ENCODE results near the gene RAB11FIP3. TPM values are rescaled to one million over a fixed set of nuclear protein-coding genes. Genes with fewer than 3 reads are reported as not detected.
A peak's percentile ranks its signal among the peaks of the same experiment; 100 is the strongest.

Gene RAB11FIP3
- total and polyA plus RNA-seq, 2 of the 13 experiments (the other 11 are each of a cell fraction or from before 2014, with no cell fraction given) = 34.3 to 57.6 TPM

DNA sequence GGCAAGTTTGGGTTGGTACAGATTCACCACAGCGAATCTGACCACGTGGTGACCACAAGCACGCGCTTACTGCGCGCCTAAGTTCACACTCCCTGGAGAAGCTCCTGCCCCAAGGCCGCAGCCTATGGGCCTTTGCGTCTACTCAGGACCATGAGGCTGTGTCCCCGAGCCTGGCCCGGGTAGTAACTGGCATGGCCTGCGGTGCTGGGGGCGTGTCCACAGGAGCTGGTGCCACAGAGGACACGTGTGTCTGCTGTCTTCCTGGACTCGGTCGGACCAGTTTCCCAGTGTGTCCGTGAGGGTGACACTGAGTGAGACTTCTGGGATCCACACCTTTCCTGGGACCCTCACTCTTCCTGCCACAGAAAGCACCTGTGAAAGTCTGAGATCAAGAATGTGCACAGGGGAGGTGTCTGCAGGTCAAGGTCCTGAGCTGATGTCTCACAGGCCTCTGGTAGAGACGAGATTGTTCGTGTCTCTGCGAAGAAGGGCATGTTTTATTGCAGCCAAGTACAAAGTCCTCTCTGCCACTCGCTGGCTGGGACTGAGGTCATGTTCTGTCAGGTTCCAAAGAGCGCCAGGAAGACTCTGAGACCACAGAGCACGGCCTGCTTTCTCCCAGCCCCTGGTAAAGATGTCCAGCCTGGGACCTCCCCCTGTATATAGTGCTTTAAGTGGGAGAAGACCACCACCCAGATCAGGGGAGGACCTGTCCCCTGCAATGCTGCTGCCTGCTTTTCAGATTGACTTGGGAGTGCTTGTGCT, 76.9 kb downstream of the RAB11FIP3 start (continued):
- TF ChIP-seq, protein P1, sequence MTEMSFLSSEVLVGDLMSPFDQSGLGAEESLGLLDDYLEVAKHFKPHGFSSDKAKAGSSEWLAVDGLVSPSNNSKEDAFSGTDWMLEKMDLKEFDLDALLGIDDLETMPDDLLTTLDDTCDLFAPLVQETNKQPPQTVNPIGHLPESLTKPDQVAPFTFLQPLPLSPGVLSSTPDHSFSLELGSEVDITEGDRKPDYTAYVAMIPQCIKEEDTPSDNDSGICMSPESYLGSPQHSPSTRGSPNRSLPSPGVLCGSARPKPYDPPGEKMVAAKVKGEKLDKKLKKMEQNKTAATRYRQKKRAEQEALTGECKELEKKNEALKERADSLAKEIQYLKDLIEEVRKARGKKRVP (CRISPR knock-in tag; IDR thresholded peaks at IDR 0.05) = no peak
- TF ChIP-seq ESRRA (CRISPR knock-in tag; IDR thresholded peaks at IDR 0.05; ENCODE audit: low read depth) (peak; percentile 97), PLSCR1 (CRISPR knock-in tag; IDR thresholded peaks at IDR 0.05; ENCODE audit: borderline replicate concordance) (no peak), ZBTB40 (IDR thresholded peaks at IDR 0.05) (no peak), ZBTB40 (CRISPR knock-in tag; IDR thresholded peaks at IDR 0.05) (peak; percentile 72), ZFX (CRISPR knock-in tag; IDR thresholded peaks at IDR 0.05; ENCODE audit: low read depth) (peak; percentile 79), SIN3A (IDR thresholded peaks at IDR 0.05; ENCODE audit: borderline replicate concordance, low read depth, low read length) (0 out of 2 replicates have a peak, but pooled peaks have one; percentile 32), ZNF615 (CRISPR knock-in tag; IDR thresholded peaks at IDR 0.05; ENCODE audit: borderline replicate concordance) (no peak), DPF2 (CRISPR knock-in tag; IDR thresholded peaks at IDR 0.05; ENCODE audit: borderline replicate concordance, low read depth) (no peak; the same call in 1 of the 2 replicates), ZFP82 (CRISPR knock-in tag; IDR thresholded peaks at IDR 0.05; ENCODE audit: borderline replicate concordance) (no peak), ETV5 (CRISPR knock-in tag; IDR thresholded peaks at IDR 0.05; ENCODE audit: borderline replicate concordance) (peak; percentile 56; the same call in 1 of the 2 replicates), MTA1 (CRISPR knock-in tag; IDR thresholded peaks at IDR 0.05; ENCODE audit: borderline replicate concordance) (peak; percentile 76; the same call in 1 of the 2 replicates)
- TF ChIP-seq, protein P2, sequence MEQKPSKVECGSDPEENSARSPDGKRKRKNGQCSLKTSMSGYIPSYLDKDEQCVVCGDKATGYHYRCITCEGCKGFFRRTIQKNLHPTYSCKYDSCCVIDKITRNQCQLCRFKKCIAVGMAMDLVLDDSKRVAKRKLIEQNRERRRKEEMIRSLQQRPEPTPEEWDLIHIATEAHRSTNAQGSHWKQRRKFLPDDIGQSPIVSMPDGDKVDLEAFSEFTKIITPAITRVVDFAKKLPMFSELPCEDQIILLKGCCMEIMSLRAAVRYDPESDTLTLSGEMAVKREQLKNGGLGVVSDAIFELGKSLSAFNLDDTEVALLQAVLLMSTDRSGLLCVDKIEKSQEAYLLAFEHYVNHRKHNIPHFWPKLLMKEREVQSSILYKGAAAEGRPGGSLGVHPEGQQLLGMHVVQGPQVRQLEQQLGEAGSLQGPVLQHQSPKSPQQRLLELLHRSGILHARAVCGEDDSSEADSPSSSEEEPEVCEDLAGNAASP (CRISPR knock-in tag; IDR thresholded peaks at IDR 0.05; ENCODE audit: borderline replicate concordance) = peak; percentile 91; the same call in 1 of the 2 replicates
